Hepatocyte (in vitro differentiated cells): Measurements from ENCODE around the gene PSMB8.
"Not testable (repeated sequence)": the region's sequence is repeated elsewhere in the genome, so short reads cannot be mapped to it uniquely, and the experiment has no call there.

Source experiments
- CTCF ChIP-seq: fragments of 200-600 bp; sonication (generic); IDR thresholded peaks from 2 replicates; pipeline ENCODE4 v1.5.1; 2016; ENCODE audit warnings: antibody characterized with exemption, mild to moderate bottlenecking; ENCODE audit not compliant: poor library complexity
- EZH2 ChIP-seq: fragments of 200-600 bp; sonication (generic); IDR thresholded peaks from 2 replicates; pipeline ENCODE4 v1.6.1; 2016; ENCODE audit warnings: antibody characterized with exemption, mild to moderate bottlenecking, borderline replicate concordance
- EZH2phosphoT487 ChIP-seq: fragments of 200-600 bp; sonication (generic); IDR thresholded peaks from one replicate; pipeline ENCODE4 v1.6.1; 2018; ENCODE audit warnings: antibody characterized with exemption, mild to moderate bottlenecking, low read depth, moderate library complexity; ENCODE audit not compliant: unreplicated experiment, severe bottlenecking

GRCh38 chr6:32805404-32805803 is 38.4 kb downstream of the PSMB8 start:
- TF ChIP-seq CTCF, EZH2, EZH2phosphoT487: not testable (repeated sequence)
